SK-N-SH treated with all-trans-retinoic acid at 6 μM for 48 hours (cell line): ENCODE results near the gene DNAAF1.

Source experiments
- ATAC-seq: fragments of 200-7000 bp; cut with Tn5 transposase; 3 replicates; pipeline ENCODE4 v1.9.1; 2020; ENCODE audit warnings: mild to moderate bottlenecking, moderate library complexity
- ARNTL ChIP-seq: fragments of 450-650 bp; formaldehyde crosslinking; IDR thresholded peaks from 2 replicates; pipeline ENCODE4 v1.5.0; 2020; ENCODE audit warnings: low read depth, mild to moderate bottlenecking, moderate library complexity, borderline replicate concordance
- BACH2 ChIP-seq: fragments of 250-450 bp; sonication (Bioruptor Pico); IDR thresholded peaks from 2 replicates; pipeline ENCODE4 v1.9.0; 2021; ENCODE audit warnings: mild to moderate bottlenecking, borderline replicate concordance
- CSDC2 ChIP-seq: fragments of 250-450 bp; sonication (Bioruptor Pico); IDR thresholded peaks from 2 replicates; pipeline ENCODE4 v1.5.0; 2020; ENCODE audit warnings: mild to moderate bottlenecking, moderate library complexity
- GLIS3 ChIP-seq: fragments of 250-450 bp; sonication (Bioruptor Pico); IDR thresholded peaks from 2 replicates; pipeline ENCODE4 v1.5.0; 2020; ENCODE audit warnings: mild to moderate bottlenecking, moderate library complexity
- ISL1 ChIP-seq: fragments of 250-450 bp; sonication (Bioruptor Pico); IDR thresholded peaks from 2 replicates; pipeline ENCODE4 v2.1.2; 2022; ENCODE audit warnings: mild to moderate bottlenecking, moderate library complexity
- OSR1 ChIP-seq: fragments of 250-450 bp; sonication (Bioruptor Pico); IDR thresholded peaks from 2 replicates; pipeline ENCODE4 v1.8.0; 2022; ENCODE audit warnings: moderate library complexity, mild to moderate bottlenecking, inconsistent platforms
- PPARA ChIP-seq: fragments of 250-450 bp; sonication (Bioruptor Pico); IDR thresholded peaks from 2 replicates; pipeline ENCODE4 v1.5.0; 2020; ENCODE audit warnings: mild to moderate bottlenecking, borderline replicate concordance
- SNAI2 ChIP-seq: fragments of 250-450 bp; sonication (Bioruptor Pico); IDR thresholded peaks from 2 replicates; pipeline ENCODE4 v1.5.0; 2020; ENCODE audit warnings: mild to moderate bottlenecking, moderate library complexity
- TCF4 ChIP-seq: fragments of 250-450 bp; sonication (Bioruptor Pico); IDR thresholded peaks from 2 replicates; pipeline ENCODE4 v1.8.0; 2021; ENCODE audit warnings: mild to moderate bottlenecking, moderate library complexity, borderline replicate concordance
- TOX ChIP-seq: fragments of 250-450 bp; sonication (Bioruptor Pico); IDR thresholded peaks from 2 replicates; pipeline ENCODE4 v1.8.0; 2021; ENCODE audit warnings: mild to moderate bottlenecking, moderate library complexity, borderline replicate concordance
- ZC3H10 ChIP-seq: fragments of 250-450 bp; sonication (Bioruptor Pico); IDR thresholded peaks from 2 replicates; pipeline ENCODE4 v1.5.1; 2021; ENCODE audit warnings: mild to moderate bottlenecking, moderate library complexity
- ZFP3 ChIP-seq: fragments of 250-450 bp; sonication (Bioruptor Pico); IDR thresholded peaks from 2 replicates; pipeline ENCODE4 v1.5.0; 2020; ENCODE audit warnings: mild to moderate bottlenecking, moderate library complexity
- ZFP30 ChIP-seq: fragments of 450-650 bp; formaldehyde crosslinking; IDR thresholded peaks from 2 replicates; pipeline ENCODE4 v1.5.0; 2022; ENCODE audit warnings: mild to moderate bottlenecking, moderate library complexity
- ZNF565 ChIP-seq: fragments of 450-650 bp; formaldehyde crosslinking; conservative IDR thresholded peaks from 2 replicates; pipeline ENCODE4 v1.5.0; 2020; ENCODE audit warnings: low read depth, mild to moderate bottlenecking, moderate library complexity
- ZNF70 ChIP-seq: fragments of 450-650 bp; formaldehyde crosslinking; IDR thresholded peaks from 2 replicates; pipeline ENCODE4 v1.5.0; 2020; ENCODE audit warnings: mild to moderate bottlenecking, moderate library complexity
- ZNF8 ChIP-seq: fragments of 450-650 bp; formaldehyde crosslinking; IDR thresholded peaks from 2 replicates; pipeline ENCODE4 v1.5.0; 2020; ENCODE audit warnings: mild to moderate bottlenecking, moderate library complexity
- TF ChIP-seq, protein P1 (sequence below): fragments of 250-450 bp; sonication (Bioruptor Pico); IDR thresholded peaks from 2 replicates; pipeline ENCODE4 v1.8.0; 2021; ENCODE audit warnings: low read depth, mild to moderate bottlenecking, moderate library complexity, borderline replicate concordance
- TF ChIP-seq, protein P2 (sequence below): fragments of 250-450 bp; sonication (Bioruptor Pico); IDR thresholded peaks from 2 replicates; pipeline ENCODE4 v1.8.0; 2020; ENCODE audit warnings: mild to moderate bottlenecking, moderate library complexity, borderline replicate concordance
- TF ChIP-seq, protein P3 (sequence below): fragments of 250-450 bp; sonication (Bioruptor Pico); IDR thresholded peaks from 2 replicates; pipeline ENCODE4 v1.5.1; 2020; ENCODE audit warnings: low read depth, mild to moderate bottlenecking, moderate library complexity
- TF ChIP-seq, protein P4 (sequence below): fragments of 250-450 bp; sonication (Bioruptor Pico); IDR thresholded peaks from 2 replicates; pipeline ENCODE4 v1.5.0; 2020; ENCODE audit warnings: mild to moderate bottlenecking, moderate library complexity

Gene DNAAF1

DNA sequence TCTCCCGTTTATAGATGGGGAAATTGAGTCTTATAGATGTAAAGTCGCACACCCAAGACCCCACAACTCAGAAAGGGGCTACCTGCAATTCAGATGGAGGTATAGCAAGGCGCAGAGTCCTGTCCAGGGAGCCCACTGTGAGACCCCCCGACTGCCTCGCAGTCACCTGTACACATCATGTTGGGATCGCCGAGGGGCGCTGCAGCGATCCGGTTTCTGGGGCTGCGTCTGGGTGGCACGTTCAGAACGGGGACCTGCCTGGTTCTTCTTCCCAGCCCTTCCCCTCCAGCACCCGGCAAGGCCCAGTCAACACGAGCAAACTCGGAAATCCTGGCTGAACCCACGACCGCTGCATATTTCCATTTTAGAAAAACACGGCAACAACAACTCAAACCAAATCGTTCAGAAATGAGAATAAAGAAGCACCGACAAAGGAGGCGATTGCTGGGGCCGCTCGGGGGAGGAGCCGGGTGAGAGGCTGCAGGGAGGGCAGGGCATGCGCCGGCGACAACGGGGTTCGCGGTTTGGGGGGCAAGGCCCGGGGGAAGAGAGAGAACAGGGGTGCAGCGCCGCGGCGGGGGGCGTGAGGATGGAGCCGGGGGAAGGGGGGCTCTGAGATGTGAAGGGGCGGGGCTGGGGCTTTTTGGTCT is 774 bp upstream of the DNAAF1 start:
- peak; percentile 66 for ATAC-seq
- TF ChIP-seq ZFP30, result no peak
- TF ChIP-seq ZFP3 (CRISPR knock-in tag), result no peak
- no peak for TF ChIP-seq GLIS3 (CRISPR knock-in tag)
- TF ChIP-seq ZNF70 (CRISPR knock-in tag), result no peak
- TF ChIP-seq TCF4 (CRISPR knock-in tag), result no peak
- TF ChIP-seq ARNTL (CRISPR knock-in tag), result no peak
- TF ChIP-seq, protein P1, sequence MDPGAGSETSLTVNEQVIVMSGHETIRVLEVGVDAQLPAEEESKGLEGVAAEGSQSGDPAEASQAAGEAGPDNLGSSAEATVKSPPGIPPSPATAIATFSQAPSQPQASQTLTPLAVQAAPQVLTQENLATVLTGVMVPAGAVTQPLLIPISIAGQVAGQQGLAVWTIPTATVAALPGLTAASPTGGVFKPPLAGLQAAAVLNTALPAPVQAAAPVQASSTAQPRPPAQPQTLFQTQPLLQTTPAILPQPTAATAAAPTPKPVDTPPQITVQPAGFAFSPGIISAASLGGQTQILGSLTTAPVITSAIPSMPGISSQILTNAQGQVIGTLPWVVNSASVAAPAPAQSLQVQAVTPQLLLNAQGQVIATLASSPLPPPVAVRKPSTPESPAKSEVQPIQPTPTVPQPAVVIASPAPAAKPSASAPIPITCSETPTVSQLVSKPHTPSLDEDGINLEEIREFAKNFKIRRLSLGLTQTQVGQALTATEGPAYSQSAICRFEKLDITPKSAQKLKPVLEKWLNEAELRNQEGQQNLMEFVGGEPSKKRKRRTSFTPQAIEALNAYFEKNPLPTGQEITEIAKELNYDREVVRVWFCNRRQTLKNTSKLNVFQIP, result no peak
- no peak for TF ChIP-seq ISL1 (CRISPR knock-in tag)
- TF ChIP-seq TOX (CRISPR knock-in tag), result no peak
- TF ChIP-seq ZNF565 (CRISPR knock-in tag), result no peak
- TF ChIP-seq, protein P2, sequence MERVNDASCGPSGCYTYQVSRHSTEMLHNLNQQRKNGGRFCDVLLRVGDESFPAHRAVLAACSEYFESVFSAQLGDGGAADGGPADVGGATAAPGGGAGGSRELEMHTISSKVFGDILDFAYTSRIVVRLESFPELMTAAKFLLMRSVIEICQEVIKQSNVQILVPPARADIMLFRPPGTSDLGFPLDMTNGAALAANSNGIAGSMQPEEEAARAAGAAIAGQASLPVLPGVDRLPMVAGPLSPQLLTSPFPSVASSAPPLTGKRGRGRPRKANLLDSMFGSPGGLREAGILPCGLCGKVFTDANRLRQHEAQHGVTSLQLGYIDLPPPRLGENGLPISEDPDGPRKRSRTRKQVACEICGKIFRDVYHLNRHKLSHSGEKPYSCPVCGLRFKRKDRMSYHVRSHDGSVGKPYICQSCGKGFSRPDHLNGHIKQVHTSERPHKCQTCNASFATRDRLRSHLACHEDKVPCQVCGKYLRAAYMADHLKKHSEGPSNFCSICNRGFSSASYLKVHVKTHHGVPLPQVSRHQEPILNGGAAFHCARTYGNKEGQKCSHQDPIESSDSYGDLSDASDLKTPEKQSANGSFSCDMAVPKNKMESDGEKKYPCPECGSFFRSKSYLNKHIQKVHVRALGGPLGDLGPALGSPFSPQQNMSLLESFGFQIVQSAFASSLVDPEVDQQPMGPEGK, result no peak
- TF ChIP-seq, protein P3, sequence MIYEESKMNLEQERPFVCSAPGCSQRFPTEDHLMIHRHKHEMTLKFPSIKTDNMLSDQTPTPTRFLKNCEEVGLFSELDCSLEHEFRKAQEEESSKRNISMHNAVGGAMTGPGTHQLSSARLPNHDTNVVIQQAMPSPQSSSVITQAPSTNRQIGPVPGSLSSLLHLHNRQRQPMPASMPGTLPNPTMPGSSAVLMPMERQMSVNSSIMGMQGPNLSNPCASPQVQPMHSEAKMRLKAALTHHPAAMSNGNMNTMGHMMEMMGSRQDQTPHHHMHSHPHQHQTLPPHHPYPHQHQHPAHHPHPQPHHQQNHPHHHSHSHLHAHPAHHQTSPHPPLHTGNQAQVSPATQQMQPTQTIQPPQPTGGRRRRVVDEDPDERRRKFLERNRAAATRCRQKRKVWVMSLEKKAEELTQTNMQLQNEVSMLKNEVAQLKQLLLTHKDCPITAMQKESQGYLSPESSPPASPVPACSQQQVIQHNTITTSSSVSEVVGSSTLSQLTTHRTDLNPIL, result no peak
- TF ChIP-seq OSR1, result no peak
- TF ChIP-seq PPARA (CRISPR knock-in tag), result no peak
- no peak for TF ChIP-seq CSDC2
- no peak for TF ChIP-seq ZC3H10 (CRISPR knock-in tag)
- no peak for TF ChIP-seq BACH2 (CRISPR knock-in tag)
- TF ChIP-seq, all 23 proteins: peak for 0

DNA sequence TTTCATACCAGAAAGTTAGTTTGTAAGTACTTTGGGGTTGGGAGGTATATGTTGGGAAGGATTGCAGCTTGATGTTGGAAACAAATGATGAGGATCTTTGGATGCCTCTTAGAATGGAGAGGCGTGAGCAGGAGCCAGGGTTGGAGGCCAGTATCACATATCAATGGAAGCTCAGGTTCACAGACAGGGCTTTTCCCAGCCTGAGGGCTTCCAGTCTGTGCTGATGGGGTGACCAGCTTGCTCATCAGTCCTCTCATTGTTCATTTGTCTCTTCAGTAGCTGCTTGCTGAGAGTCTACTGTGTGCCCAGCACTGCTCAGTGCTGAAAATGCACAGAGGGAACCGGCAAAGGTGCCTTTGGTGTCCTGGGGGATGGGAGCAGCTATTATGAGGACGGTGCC is 5.8 kb downstream of the DNAAF1 start:
- no peak for ATAC-seq
- no peak for TF ChIP-seq ZNF8

DNA sequence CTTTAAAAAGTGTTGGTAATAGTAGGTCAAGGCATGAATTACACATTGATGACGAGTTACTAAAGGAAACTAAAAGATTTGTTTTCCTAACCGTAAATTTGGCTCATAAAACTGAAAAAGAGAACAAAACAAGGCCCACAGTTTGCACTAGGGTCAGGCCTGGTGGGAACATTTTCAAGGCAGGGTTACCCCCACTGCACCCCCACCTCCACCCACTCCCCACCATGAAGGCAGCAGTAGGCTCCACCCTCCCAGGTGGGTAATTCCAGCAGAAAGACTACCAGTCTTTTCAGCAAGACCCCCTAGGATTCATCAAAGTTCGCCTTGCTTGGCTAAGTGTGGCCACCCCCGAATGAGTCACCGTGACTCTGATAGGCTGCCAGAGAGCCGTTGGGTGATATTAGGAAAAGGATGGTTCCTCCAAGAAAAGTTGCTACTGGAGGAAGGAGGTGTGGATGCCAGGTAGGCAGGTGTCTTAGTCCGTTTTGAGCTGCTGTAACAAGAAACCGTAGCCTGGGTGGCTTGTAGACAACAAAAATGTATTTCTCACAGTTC is 8.6 kb downstream of the DNAAF1 start:
- TF ChIP-seq, protein P3, result no peak
- TF ChIP-seq SNAI2 (CRISPR knock-in tag) (no peak), ZFP3 (CRISPR knock-in tag) (no peak), ISL1 (CRISPR knock-in tag) (no peak), GLIS3 (CRISPR knock-in tag) (no peak), ZNF565 (CRISPR knock-in tag) (no peak), PPARA (CRISPR knock-in tag) (no peak), ARNTL (CRISPR knock-in tag) (no peak), CSDC2 (no peak)
- TF ChIP-seq, protein P4, sequence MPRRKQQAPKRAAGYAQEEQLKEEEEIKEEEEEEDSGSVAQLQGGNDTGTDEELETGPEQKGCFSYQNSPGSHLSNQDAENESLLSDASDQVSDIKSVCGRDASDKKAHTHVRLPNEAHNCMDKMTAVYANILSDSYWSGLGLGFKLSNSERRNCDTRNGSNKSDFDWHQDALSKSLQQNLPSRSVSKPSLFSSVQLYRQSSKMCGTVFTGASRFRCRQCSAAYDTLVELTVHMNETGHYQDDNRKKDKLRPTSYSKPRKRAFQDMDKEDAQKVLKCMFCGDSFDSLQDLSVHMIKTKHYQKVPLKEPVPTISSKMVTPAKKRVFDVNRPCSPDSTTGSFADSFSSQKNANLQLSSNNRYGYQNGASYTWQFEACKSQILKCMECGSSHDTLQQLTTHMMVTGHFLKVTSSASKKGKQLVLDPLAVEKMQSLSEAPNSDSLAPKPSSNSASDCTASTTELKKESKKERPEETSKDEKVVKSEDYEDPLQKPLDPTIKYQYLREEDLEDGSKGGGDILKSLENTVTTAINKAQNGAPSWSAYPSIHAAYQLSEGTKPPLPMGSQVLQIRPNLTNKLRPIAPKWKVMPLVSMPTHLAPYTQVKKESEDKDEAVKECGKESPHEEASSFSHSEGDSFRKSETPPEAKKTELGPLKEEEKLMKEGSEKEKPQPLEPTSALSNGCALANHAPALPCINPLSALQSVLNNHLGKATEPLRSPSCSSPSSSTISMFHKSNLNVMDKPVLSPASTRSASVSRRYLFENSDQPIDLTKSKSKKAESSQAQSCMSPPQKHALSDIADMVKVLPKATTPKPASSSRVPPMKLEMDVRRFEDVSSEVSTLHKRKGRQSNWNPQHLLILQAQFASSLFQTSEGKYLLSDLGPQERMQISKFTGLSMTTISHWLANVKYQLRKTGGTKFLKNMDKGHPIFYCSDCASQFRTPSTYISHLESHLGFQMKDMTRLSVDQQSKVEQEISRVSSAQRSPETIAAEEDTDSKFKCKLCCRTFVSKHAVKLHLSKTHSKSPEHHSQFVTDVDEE (CRISPR knock-in tag), result no peak
- ATAC-seq, result no peak
